Loucy (cell line): ENCODE results near the gene XKR7.

Source experiments
- H2AFZ ChIP-seq: fragments of 200-600 bp; sonication (generic); 2 replicates; pipeline ENCODE4 v1.6.0; 2016; ENCODE audit warnings: antibody characterized with exemption, mild to moderate bottlenecking, low read length, moderate library complexity
- H3F3A ChIP-seq: fragments of 200-600 bp; 2 replicates; pipeline ENCODE4 v1.6.0; 2016; ENCODE audit warnings: antibody characterized with exemption, low read depth, mild to moderate bottlenecking
- H3K27me3 ChIP-seq: fragments of 200-600 bp; sonication (generic); 2 replicates; pipeline ENCODE4 v1.6.1; 2014; ENCODE audit warnings: low read length, mild to moderate bottlenecking; ENCODE audit not compliant: insufficient read depth, poor library complexity, severe bottlenecking
- H3K36me3 ChIP-seq: fragments of 200-600 bp; sonication (generic); 2 replicates; pipeline ENCODE4 v1.6.1; 2016; ENCODE audit warnings: low read length; ENCODE audit not compliant: insufficient read depth
- H3K4me1 ChIP-seq: fragments of 200-600 bp; sonication (generic); 2 replicates; pipeline ENCODE4 v1.5.1; 2014; ENCODE audit warnings: low read length, mild to moderate bottlenecking; ENCODE audit not compliant: insufficient read depth, poor library complexity, severe bottlenecking
- H3K4me2 ChIP-seq: fragments of 200-600 bp; sonication (generic); 2 replicates; pipeline ENCODE4 v1.6.0; 2014; ENCODE audit warnings: antibody characterized with exemption, low read length, low read depth, mild to moderate bottlenecking; ENCODE audit not compliant: poor library complexity, severe bottlenecking
- H3K4me3 ChIP-seq: fragments of 200-600 bp; sonication (generic); 2 replicates; pipeline ENCODE4 v1.5.1; 2014; ENCODE audit warnings: low read length, mild to moderate bottlenecking, mixed read lengths; ENCODE audit not compliant: poor library complexity, severe bottlenecking
- H3K79me2 ChIP-seq: fragments of 200-600 bp; sonication (generic); 2 replicates; pipeline ENCODE4 v1.6.1; 2014; ENCODE audit warnings: low read length; ENCODE audit not compliant: insufficient read depth
- H3K9ac ChIP-seq: fragments of 200-600 bp; sonication (generic); 2 replicates; pipeline ENCODE4 v1.6.0; 2014; ENCODE audit warnings: mild to moderate bottlenecking, low read depth, low read length, moderate library complexity; ENCODE audit not compliant: poor library complexity, severe bottlenecking
- H3K9me2 ChIP-seq: fragments of 200-600 bp; sonication (generic); replicated peaks from 2 replicates; pipeline ENCODE4 v1.6.1; 2016; ENCODE audit warnings: low read depth, low read length, mixed read lengths
- H3K9me3 ChIP-seq: fragments of 200-600 bp; sonication (generic); 2 replicates; pipeline ENCODE4 v1.6.1; 2014; ENCODE audit warnings: mild to moderate bottlenecking, antibody characterized with exemption, low read length, low read depth; ENCODE audit not compliant: insufficient read depth
- H4K20me1 ChIP-seq: fragments of 200-600 bp; sonication (generic); 2 replicates; pipeline ENCODE4 v1.6.0; 2014; ENCODE audit warnings: antibody characterized with exemption, low read length, mild to moderate bottlenecking; ENCODE audit not compliant: insufficient read depth, poor library complexity, severe bottlenecking
- EZH2phosphoT487 ChIP-seq: fragments of 200-600 bp; IDR thresholded peaks from 2 replicates; pipeline ENCODE4 v1.6.1; 2018; ENCODE audit warnings: antibody characterized with exemption, mild to moderate bottlenecking, moderate library complexity, borderline replicate concordance
- TF ChIP-seq, protein P1 (sequence below): fragments of 200-600 bp; sonication (generic); conservative IDR thresholded peaks from 2 replicates; pipeline ENCODE4 v1.5.1; 2014; ENCODE audit warnings: mild to moderate bottlenecking, antibody characterized with exemption, low read length

The XKR7 gene

GRCh38 chr20:31967830-31968249 lies at the start of gene XKR7:
XKR7 (plus strand) TSS chr20:31968151; CDS start chr20:31968176, 25 bp downstream.
- H3K9ac ChIP-seq = no peak within 1 kb of the TSS
- no peaks in the 10 kb centered on the region for H3K4me1 ChIP-seq
- no peaks in the 10 kb centered on the region for H3K9me2 ChIP-seq
- no peaks in the 10 kb centered on the region for H3K27me3 ChIP-seq
- H3K4me3 ChIP-seq = no peak within 1 kb of the TSS
- H3K4me2 ChIP-seq = no peak within 1 kb of the TSS
- TF ChIP-seq, protein P1, sequence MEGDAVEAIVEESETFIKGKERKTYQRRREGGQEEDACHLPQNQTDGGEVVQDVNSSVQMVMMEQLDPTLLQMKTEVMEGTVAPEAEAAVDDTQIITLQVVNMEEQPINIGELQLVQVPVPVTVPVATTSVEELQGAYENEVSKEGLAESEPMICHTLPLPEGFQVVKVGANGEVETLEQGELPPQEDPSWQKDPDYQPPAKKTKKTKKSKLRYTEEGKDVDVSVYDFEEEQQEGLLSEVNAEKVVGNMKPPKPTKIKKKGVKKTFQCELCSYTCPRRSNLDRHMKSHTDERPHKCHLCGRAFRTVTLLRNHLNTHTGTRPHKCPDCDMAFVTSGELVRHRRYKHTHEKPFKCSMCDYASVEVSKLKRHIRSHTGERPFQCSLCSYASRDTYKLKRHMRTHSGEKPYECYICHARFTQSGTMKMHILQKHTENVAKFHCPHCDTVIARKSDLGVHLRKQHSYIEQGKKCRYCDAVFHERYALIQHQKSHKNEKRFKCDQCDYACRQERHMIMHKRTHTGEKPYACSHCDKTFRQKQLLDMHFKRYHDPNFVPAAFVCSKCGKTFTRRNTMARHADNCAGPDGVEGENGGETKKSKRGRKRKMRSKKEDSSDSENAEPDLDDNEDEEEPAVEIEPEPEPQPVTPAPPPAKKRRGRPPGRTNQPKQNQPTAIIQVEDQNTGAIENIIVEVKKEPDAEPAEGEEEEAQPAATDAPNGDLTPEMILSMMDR = no peak
- TF ChIP-seq EZH2phosphoT487 = no peak
- no peak within 1 kb of the TSS for H2AFZ ChIP-seq
- no peaks in the 10 kb centered on the region for H3K36me3 ChIP-seq
- H3K79me2 ChIP-seq = no peaks in the 10 kb centered on the region
- no peaks in the 10 kb centered on the region for H3K9me3 ChIP-seq
- H4K20me1 ChIP-seq = no peaks in the 10 kb centered on the region
- H3F3A ChIP-seq = no peaks in the 10 kb centered on the region

DNA sequence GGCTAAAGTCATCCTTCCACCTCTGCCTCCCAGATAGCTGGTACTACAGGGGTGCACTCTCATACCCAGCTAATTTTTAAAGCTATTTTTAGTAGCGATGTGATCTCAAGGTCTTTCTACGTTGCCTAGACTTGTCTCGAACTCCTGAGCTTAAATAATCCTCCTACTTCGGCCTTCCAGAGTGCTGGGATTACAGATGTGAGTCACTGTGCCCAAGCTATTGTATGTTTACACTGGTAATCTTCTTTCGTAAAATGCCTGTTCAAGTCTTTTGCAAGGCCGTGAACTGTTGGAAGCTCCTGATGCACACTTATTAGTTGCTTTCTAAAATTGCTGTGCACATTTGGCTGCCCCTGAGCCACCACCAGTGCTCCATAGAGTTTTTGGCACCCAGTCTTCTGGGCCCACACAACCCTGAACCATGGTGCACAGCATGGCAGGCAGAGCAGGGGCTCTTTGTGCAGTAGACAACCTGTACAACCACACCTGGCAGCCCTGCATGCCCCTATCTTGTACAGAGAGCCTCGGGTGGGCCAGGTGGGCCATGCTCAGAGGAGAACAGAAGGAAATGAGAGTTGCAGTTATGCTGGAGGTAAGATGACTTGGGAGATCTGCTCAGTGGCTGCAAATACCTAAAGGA lies 49.4 kb upstream of the XKR7 start:
- H3K9ac ChIP-seq = no peak overlapping the region
- H2AFZ ChIP-seq = no peak overlapping the region
- no peak overlapping the region for H3K4me2 ChIP-seq
- H3F3A ChIP-seq = no peaks in the 10 kb centered on the region
- no peak overlapping the region for H3K4me3 ChIP-seq
- no peaks in the 10 kb centered on the region for H3K9me2 ChIP-seq
- H3K79me2 ChIP-seq = no peaks in the 10 kb centered on the region
- H3K4me1 ChIP-seq = peaks cover 4% of the 10 kb centered on the region
- H3K36me3 ChIP-seq = no peaks in the 10 kb centered on the region
- TF ChIP-seq, protein P1 = no peak
- TF ChIP-seq EZH2phosphoT487 = no peak
- no peaks in the 10 kb centered on the region for H4K20me1 ChIP-seq
- no peaks in the 10 kb centered on the region for H3K27me3 ChIP-seq
- H3K9me3 ChIP-seq = no peaks in the 10 kb centered on the region

DNA sequence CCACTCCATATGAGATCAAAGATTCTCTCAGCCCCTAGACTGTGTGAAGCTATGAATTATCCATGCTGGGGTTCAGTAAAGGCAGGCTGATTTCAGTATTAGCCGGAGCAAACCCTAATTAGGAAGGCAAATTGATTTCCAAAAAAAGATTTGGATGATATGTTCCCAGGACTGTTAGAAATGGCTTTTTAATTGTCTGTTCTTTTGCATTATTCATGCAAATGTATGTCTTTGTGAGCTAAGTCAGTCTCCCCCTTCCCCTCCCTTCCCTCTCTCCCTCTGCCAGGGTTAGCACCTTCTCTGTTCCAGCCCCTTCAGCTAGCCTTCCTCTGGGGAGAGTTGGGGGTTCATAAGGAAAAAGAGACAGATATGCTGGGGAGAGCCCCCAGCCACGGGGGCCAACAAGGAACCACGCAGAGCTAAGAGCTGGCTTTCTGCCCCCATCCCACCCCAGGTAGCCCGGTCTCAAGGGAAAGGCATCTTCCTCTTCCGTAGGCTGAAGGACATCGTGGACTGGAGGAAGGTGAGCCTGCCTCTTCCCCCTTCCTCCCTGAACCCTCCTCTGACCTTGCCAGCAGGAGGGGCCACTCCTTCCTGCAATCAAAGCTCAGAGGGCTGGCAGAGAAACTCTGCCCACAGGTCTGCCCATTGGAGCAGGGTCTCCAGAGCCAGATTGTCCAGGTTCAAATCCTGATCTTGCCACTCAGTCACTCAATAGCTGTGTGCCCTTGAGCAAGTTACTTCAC lies 48.4 kb upstream of the XKR7 start:
- Histone ChIP-seq H3K4me3 (no peak overlapping the region), H3K27me3 (no peaks in the 10 kb centered on the region), H4K20me1 (no peaks in the 10 kb centered on the region), H2AFZ (no peak overlapping the region), H3K79me2 (no peaks in the 10 kb centered on the region), H3K36me3 (no peaks in the 10 kb centered on the region), H3K9me3 (no peaks in the 10 kb centered on the region), H3K4me1 (peaks cover 4% of the 10 kb centered on the region), H3K9ac (no peak overlapping the region), H3K9me2 (no peaks in the 10 kb centered on the region), H3F3A (no peaks in the 10 kb centered on the region), H3K4me2 (no peak overlapping the region)
- TF ChIP-seq, protein P1 = no peak
- no peak for TF ChIP-seq EZH2phosphoT487
